PC-3 (cell line): ENCODE results near the gene ERGIC2. TPM values are rescaled to one million over a fixed set of nuclear protein-coding genes. Genes with fewer than 3 reads are reported as not detected.

Experiments used
- ATAC-seq: fragments of 200-7000 bp; cut with Tn5 transposase; 2 replicates; pipeline ENCODE4 v1.9.1; 2020; ENCODE audit warnings: mild to moderate bottlenecking, moderate library complexity
- BruUV-seq: library from RNA; stranded (reverse); fragments of 400-500 nt; replicated peaks from 2 replicates; lab custom pipeline; 2021; lab: Mats Ljungman, UMichigan
- CTCF ChIA-PET: fragments of 300-600 bp; sonication (Branson Sonifier 250); formaldehyde crosslinking; loops from one replicate; lab custom pipeline; 2022; ENCODE audit warnings: antibody characterized with exemption; lab: Charles Lee
- POLR2A ChIA-PET: fragments of 300-600 bp; sonication (Branson Sonifier 250); formaldehyde crosslinking; loops from one replicate; lab custom pipeline; 2022; ENCODE audit warnings: antibody characterized with exemption; ENCODE audit not compliant: unreplicated experiment; lab: Charles Lee
- DNase-seq: peaks from one replicate; pipeline ENCODE4 v3.0.0-alpha.2; 2015
- H2AFZ ChIP-seq: fragments of 300-600 bp; sonication (generic); 2 replicates; pipeline ENCODE4 v1.6.0; 2016; ENCODE audit warnings: antibody characterized with exemption, low read length
- H3F3A ChIP-seq: fragments of 300-600 bp; sonication (generic); one replicate; pipeline ENCODE4 v1.6.0; 2017; ENCODE audit warnings: antibody characterized with exemption, low read length, control low read depth, mild to moderate bottlenecking; ENCODE audit not compliant: unreplicated experiment
- H3K27ac ChIP-seq: fragments of 300-600 bp; sonication (generic); 2 replicates; pipeline ENCODE4 v1.5.1; 2016; ENCODE audit warnings: mild to moderate bottlenecking, low read length
- H3K27me3 ChIP-seq: fragments of 300-600 bp; sonication (generic); 2 replicates; pipeline ENCODE4 v1.6.1; 2016; ENCODE audit warnings: low read length, mixed read lengths
- H3K36me3 ChIP-seq: fragments of 300-600 bp; sonication (generic); 2 replicates; pipeline ENCODE4 v1.6.1; 2016; ENCODE audit warnings: low read depth, mixed run types, low read length, mixed read lengths
- H3K4me1 ChIP-seq: fragments of 300-600 bp; sonication (generic); 2 replicates; pipeline ENCODE4 v1.5.1; 2016; ENCODE audit warnings: low read length; ENCODE audit not compliant: insufficient read depth
- H3K4me2 ChIP-seq: fragments of 300-600 bp; sonication (generic); 2 replicates; pipeline ENCODE4 v1.6.0; 2016; ENCODE audit warnings: low read length
- H3K4me3 ChIP-seq: fragments of 300-600 bp; sonication (generic); 2 replicates; pipeline ENCODE4 v1.5.1; 2016; ENCODE audit warnings: mild to moderate bottlenecking, low read length, mixed read lengths
- H3K79me2 ChIP-seq: fragments of 300-600 bp; sonication (generic); 2 replicates; pipeline ENCODE4 v1.6.1; 2017; ENCODE audit warnings: low read length, mixed read lengths
- H3K9ac ChIP-seq: fragments of 300-600 bp; sonication (generic); 2 replicates; pipeline ENCODE4 v1.6.0; 2016; ENCODE audit warnings: mild to moderate bottlenecking, low read length
- H3K9me2 ChIP-seq: fragments of 300-600 bp; sonication (generic); replicated peaks from 2 replicates; pipeline ENCODE4 v1.6.1; 2016; ENCODE audit warnings: mixed run types, low read length, mixed read lengths
- H3K9me3 ChIP-seq: fragments of 300-600 bp; sonication (generic); 2 replicates; pipeline ENCODE4 v1.6.1; 2016; ENCODE audit warnings: low read length, mixed read lengths
- H4K20me1 ChIP-seq: fragments of 300-600 bp; sonication (generic); 2 replicates; pipeline ENCODE4 v1.6.1; 2016; ENCODE audit warnings: low read length, mixed read lengths
- CTCF ChIP-seq: fragments of 300-600 bp; sonication (generic); conservative IDR thresholded peaks from 2 replicates; pipeline ENCODE4 v1.5.1; 2017; ENCODE audit warnings: antibody characterized with exemption, low read depth, mild to moderate bottlenecking, low read length
- EZH2 ChIP-seq: fragments of 300-600 bp; sonication (generic); IDR thresholded peaks from one replicate; pipeline ENCODE4 v1.6.1; 2017; ENCODE audit warnings: antibody characterized with exemption, mild to moderate bottlenecking, low read length; ENCODE audit not compliant: unreplicated experiment
- EZH2phosphoT487 ChIP-seq: fragments of 300-600 bp; sonication (generic); IDR thresholded peaks from 2 replicates; pipeline ENCODE4 v1.6.1; 2018; ENCODE audit warnings: mild to moderate bottlenecking, antibody characterized with exemption, low read length, borderline replicate concordance
- intact Hi-C: fragments of 100-400 bp; cut with micrococcal nuclease; formaldehyde crosslinking; loops from 2 replicates; pipeline ENCODE4 v1.9.0; 2023
- total RNA-seq: library from RNA; depleted of rRNA; stranded (reverse); fragments of >200 nt; gene quantifications from 2 replicates; pipeline ENCODE4 v1.2.3, GENCODE V29; 2014

The ERGIC2 gene
- total RNA-seq, 1 experiment from 2014 or later, result 184 TPM

GRCh38 chr12:29382251-29382650, 1.3 kb upstream of the ERGIC2 start:
- Histone ChIP-seq H3K9me2 (no peaks in the 10 kb centered on the region), H3F3A (no peaks in the 10 kb centered on the region), H2AFZ (peak overlapping the region; percentile 87), H3K4me2 (peak overlapping the region; percentile 80), H3K9me3 (no peaks in the 10 kb centered on the region), H3K9ac (peak overlapping the region; percentile 92; the same call in 1 of the 2 replicates), H3K27ac (no peak overlapping the region), H3K4me1 (peaks cover 22% of the 10 kb centered on the region), H3K36me3 (peaks cover 15% of the 10 kb centered on the region), H3K79me2 (peaks cover 37% of the 10 kb centered on the region), H3K27me3 (no peaks in the 10 kb centered on the region), H3K4me3 (peak overlapping the region; percentile 77), H4K20me1 (peaks cover 27% of the 10 kb centered on the region)
- CTCF ChIA-PET, result no interaction called here
- BruUV-seq, result no TSS peak
- TF ChIP-seq CTCF, result no peak
- DNase-seq (no peak), ATAC-seq (no peak)
- POLR2A ChIA-PET, result no interaction called here
- intact Hi-C loops, result no loop called here

DNA sequence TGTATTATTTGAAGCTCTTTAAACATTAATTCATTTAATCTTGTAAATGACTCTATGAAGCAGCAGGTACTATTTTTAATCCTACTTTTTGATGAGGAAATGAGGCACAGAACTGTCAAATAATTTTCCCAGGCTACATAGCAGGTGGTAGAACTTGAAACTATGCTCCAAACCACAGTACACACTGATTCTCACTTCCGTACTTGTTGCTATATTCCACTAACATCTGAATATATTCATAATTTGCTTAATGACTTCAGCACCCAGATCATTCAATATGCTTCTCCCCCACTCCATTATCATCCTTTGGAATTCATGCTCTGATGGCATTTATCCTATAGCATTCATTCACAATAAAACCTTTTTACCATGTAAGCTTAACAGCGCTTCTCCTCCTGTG, 4.9 kb downstream of the ERGIC2 start:
- CTCF ChIA-PET, result interaction anchor here (0.6 kb wide), 1 partner anchor 58 kb away, joined by 4 read pairs; no protein-coding TSS in a partner anchor
- H3F3A ChIP-seq, result no peaks in the 10 kb centered on the region
- POLR2A ChIA-PET, result interaction anchor here (0.6 kb wide), 1 partner anchor 106 kb away, joined by 4 read pairs; no protein-coding TSS in a partner anchor

GRCh38 chr12:29374913-29375312, 6.1 kb downstream of the ERGIC2 start:
- no peak for TF ChIP-seq CTCF
- no peak for TF ChIP-seq EZH2phosphoT487
- no peak for TF ChIP-seq EZH2
- no TSS peak for BruUV-seq
- Histone ChIP-seq H3K4me2 (no peak overlapping the region), H3K27me3 (no peaks in the 10 kb centered on the region), H3K36me3 (peaks cover 37% of the 10 kb centered on the region), H3K9me2 (no peaks in the 10 kb centered on the region), H3K4me3 (no peak overlapping the region), H3K27ac (no peak overlapping the region), H3K9ac (no peak overlapping the region), H3K79me2 (peaks cover 84% of the 10 kb centered on the region), H3K9me3 (no peaks in the 10 kb centered on the region), H3F3A (no peaks in the 10 kb centered on the region), H4K20me1 (peaks cover 62% of the 10 kb centered on the region), H2AFZ (no peak overlapping the region), H3K4me1 (peaks cover 15% of the 10 kb centered on the region)
- ATAC-seq, result no peak
- CTCF ChIA-PET, result no interaction called here
- intact Hi-C loops, result no loop called here
- DNase-seq, result no peak
- POLR2A ChIA-PET, result no interaction called here

More for the DNA sequence above, 4.9 kb downstream of the ERGIC2 start:
- TF ChIP-seq EZH2, result no peak
- no peak for TF ChIP-seq CTCF
- no peak for TF ChIP-seq EZH2phosphoT487
- H2AFZ ChIP-seq, result no peak overlapping the region
- peaks cover 16% of the 10 kb centered on the region for H3K4me1 ChIP-seq
- DNase-seq (no peak), ATAC-seq (no peak)
- no peaks in the 10 kb centered on the region for H3K9me3 ChIP-seq
- no TSS peak for BruUV-seq
- H3K27me3 ChIP-seq, result no peaks in the 10 kb centered on the region
- peaks cover 65% of the 10 kb centered on the region for H4K20me1 ChIP-seq
- H3K9ac ChIP-seq, result no peak overlapping the region
- H3K4me3 ChIP-seq, result no peak overlapping the region
- intact Hi-C loops, result no loop called here
- no peak overlapping the region for H3K4me2 ChIP-seq
- H3K9me2 ChIP-seq, result no peaks in the 10 kb centered on the region
- H3K27ac ChIP-seq, result no peak overlapping the region
- H3K36me3 ChIP-seq, result peaks cover 27% of the 10 kb centered on the region
- peaks cover 93% of the 10 kb centered on the region for H3K79me2 ChIP-seq
